ENCODE measurements around the gene HLA-A.

HLA-A gene

DNA sequence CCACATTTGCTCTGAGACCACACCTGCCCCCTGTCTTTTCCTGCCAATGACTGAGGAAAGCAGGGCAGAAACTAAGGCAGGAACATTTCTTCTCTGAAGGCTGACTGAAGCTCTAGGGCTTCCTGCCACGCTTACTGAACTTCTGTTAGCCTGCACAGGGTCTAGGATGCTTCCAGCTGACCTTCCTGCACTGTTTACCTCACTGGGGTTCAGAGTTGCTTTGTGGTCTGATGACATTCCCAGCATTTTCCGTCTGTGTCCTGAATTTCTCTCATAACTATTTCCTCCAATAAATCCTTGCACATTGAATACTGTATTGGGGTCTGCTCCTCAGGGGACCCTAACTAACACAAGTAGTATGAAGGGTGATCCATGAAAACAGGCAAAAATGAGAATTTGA, 29.5 kb upstream of the HLA-A start:
- H3K9ac ChIP-seq: no peak overlapping the region
- no peak overlapping the region for H3K4me3 ChIP-seq (IDR thresholded peaks at IDR 0.05; ENCODE audit: insufficient read depth, low read depth, low read length)
- no peaks in the 10 kb centered on the region for H3K36me3 ChIP-seq (ENCODE audit: insufficient read depth)
- no peaks in the 10 kb centered on the region for H3K79me2 ChIP-seq (ENCODE audit: insufficient read depth, low read depth)
- TF ChIP-seq, protein P1, sequence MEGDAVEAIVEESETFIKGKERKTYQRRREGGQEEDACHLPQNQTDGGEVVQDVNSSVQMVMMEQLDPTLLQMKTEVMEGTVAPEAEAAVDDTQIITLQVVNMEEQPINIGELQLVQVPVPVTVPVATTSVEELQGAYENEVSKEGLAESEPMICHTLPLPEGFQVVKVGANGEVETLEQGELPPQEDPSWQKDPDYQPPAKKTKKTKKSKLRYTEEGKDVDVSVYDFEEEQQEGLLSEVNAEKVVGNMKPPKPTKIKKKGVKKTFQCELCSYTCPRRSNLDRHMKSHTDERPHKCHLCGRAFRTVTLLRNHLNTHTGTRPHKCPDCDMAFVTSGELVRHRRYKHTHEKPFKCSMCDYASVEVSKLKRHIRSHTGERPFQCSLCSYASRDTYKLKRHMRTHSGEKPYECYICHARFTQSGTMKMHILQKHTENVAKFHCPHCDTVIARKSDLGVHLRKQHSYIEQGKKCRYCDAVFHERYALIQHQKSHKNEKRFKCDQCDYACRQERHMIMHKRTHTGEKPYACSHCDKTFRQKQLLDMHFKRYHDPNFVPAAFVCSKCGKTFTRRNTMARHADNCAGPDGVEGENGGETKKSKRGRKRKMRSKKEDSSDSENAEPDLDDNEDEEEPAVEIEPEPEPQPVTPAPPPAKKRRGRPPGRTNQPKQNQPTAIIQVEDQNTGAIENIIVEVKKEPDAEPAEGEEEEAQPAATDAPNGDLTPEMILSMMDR (conservative IDR thresholded peaks at IDR 0.05; ENCODE audit: low read depth, low read length): no peak
- no peak overlapping the region for H3K4me2 ChIP-seq
- no peaks in the 10 kb centered on the region for H3K27me3 ChIP-seq (ENCODE audit: insufficient read depth, low read depth)
- no peak overlapping the region for H2AFZ ChIP-seq (ENCODE audit: low read depth)
- H4K20me1 ChIP-seq (ENCODE audit: insufficient read depth): no peaks in the 10 kb centered on the region
- no peaks in the 10 kb centered on the region for H3K4me1 ChIP-seq (ENCODE audit: low read depth, poor library complexity, severe bottlenecking)
- H3K27ac ChIP-seq: no peak overlapping the region

DNA sequence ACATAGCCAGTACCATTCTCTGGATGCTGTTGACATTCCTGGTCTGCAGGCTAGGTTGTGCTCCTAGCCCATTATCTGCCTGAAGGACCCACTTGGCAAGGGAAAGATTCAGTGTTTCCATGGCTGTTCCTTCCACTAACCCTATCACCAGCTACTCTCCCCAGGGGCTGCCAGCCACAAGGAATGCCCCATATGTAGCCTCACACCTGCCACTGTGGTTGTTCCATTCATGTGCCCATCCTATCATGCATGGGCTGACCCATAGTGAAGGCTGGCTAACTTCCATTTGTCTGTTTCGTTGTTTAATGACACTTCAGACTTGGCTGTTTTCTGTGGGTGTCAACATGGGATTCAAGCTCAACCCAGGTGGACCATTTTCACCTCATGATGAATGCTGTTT, 25.6 kb upstream of the HLA-A start:
- TF ChIP-seq, protein P1 (conservative IDR thresholded peaks at IDR 0.05; ENCODE audit: low read depth, low read length): no peak
- Histone ChIP-seq H4K20me1 (ENCODE audit: insufficient read depth) (no peaks in the 10 kb centered on the region), H3K79me2 (ENCODE audit: insufficient read depth, low read depth) (no peaks in the 10 kb centered on the region), H3K36me3 (ENCODE audit: insufficient read depth) (no peaks in the 10 kb centered on the region), H3K9ac (no peak overlapping the region), H3K4me3 (IDR thresholded peaks at IDR 0.05; ENCODE audit: insufficient read depth, low read depth, low read length) (no peak overlapping the region), H3K27me3 (ENCODE audit: insufficient read depth, low read depth) (no peaks in the 10 kb centered on the region), H3K27ac (no peak overlapping the region), H2AFZ (ENCODE audit: low read depth) (no peak overlapping the region), H3K4me2 (no peak overlapping the region), H3K4me1 (ENCODE audit: low read depth, poor library complexity, severe bottlenecking) (no peaks in the 10 kb centered on the region)

DNA sequence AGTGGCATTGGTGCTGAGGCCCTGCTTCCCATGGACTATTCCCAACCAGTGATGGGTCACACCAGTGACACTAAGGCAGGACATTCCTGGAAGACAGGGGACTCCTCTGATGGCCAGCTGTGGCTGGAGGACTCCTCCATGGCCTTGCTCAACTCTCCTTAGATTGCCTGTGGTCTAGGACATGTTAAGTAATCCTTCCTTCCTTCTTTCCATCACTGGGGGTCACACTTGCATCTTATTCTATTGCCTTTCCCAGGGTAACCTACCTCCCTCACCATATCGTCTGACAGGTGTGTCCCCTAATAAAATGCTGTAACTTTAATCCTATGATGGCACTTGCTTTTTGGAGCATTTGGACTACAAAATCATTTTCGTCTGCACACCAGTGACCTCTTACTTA, 24.5 kb upstream of the HLA-A start:
- no peak overlapping the region for H3K27ac ChIP-seq
- H3K4me2 ChIP-seq: no peak overlapping the region
- H4K20me1 ChIP-seq (ENCODE audit: insufficient read depth): no peaks in the 10 kb centered on the region
- no peaks in the 10 kb centered on the region for H3K36me3 ChIP-seq (ENCODE audit: insufficient read depth)
- no peak overlapping the region for H3K9ac ChIP-seq
- no peaks in the 10 kb centered on the region for H3K4me1 ChIP-seq (ENCODE audit: low read depth, poor library complexity, severe bottlenecking)
- no peaks in the 10 kb centered on the region for H3K27me3 ChIP-seq (ENCODE audit: insufficient read depth, low read depth)
- no peaks in the 10 kb centered on the region for H3K79me2 ChIP-seq (ENCODE audit: insufficient read depth, low read depth)
- TF ChIP-seq, protein P1 (conservative IDR thresholded peaks at IDR 0.05; ENCODE audit: low read depth, low read length): no peak
- no peak overlapping the region for H2AFZ ChIP-seq (ENCODE audit: low read depth)
- no peak overlapping the region for H3K4me3 ChIP-seq (IDR thresholded peaks at IDR 0.05; ENCODE audit: insufficient read depth, low read depth, low read length)

DNA sequence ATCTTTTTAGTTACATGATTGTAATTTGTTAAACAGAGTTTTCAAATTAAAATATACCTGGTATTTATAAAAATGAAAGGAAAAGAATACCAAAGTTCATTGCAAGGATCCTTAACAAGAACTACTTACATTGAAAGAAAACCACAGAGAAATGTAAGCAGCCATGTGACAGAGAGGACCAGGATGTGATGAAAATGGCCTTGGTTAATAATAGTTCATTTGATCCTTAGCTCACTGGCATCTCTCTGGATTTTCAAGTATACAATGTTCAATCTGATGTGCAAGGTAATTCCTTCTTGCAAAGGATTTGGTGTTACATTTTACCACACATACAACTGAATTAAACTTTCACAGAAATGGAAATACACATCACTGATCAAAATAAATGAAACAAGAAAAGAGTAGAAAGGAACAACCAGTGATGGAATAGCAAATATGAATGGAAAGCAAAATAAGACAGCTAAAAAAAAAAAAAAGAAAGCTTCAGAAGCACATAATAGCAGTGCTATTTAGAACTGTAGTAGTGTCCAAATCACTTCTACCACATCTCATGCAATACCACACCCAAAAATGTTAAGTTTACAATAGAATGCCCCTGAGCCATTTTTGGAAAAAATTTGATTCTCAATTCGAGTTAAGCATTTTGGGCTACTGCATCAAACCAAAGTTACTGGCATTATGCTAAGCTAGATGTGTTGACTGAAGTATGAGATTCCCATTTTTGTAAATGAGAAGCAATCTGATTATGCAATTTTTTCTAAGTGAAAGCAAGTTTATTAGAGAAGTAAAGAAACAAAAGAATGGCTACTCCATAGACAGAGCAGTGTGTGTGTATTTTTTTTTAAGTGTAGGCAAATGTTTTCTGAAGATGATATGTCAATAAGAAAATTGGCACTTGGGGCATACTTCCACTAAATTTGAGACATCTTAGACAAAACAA, 22.6 kb upstream of the HLA-A start:
- H3K4me1 ChIP-seq (ENCODE audit: low read depth, poor library complexity, severe bottlenecking): no peaks in the 10 kb centered on the region
- TF ChIP-seq, protein P1 (conservative IDR thresholded peaks at IDR 0.05; ENCODE audit: low read depth, low read length): no peak
- no peaks in the 10 kb centered on the region for H4K20me1 ChIP-seq (ENCODE audit: insufficient read depth)
- H3K4me2 ChIP-seq: no peak overlapping the region
- no peak overlapping the region for H3K27ac ChIP-seq
- H3K79me2 ChIP-seq (ENCODE audit: insufficient read depth, low read depth): no peaks in the 10 kb centered on the region
- H3K9ac ChIP-seq: no peak overlapping the region
- H3K27me3 ChIP-seq (ENCODE audit: insufficient read depth, low read depth): no peaks in the 10 kb centered on the region
- no peaks in the 10 kb centered on the region for H3K36me3 ChIP-seq (ENCODE audit: insufficient read depth)
- H2AFZ ChIP-seq (ENCODE audit: low read depth): no peak overlapping the region
- no peak overlapping the region for H3K4me3 ChIP-seq (IDR thresholded peaks at IDR 0.05; ENCODE audit: insufficient read depth, low read depth, low read length)
